A549 treated with AZD2906 at 1 μM for 4 hours (cell line): ENCODE measurements around the gene MRPS17. TPM values are rescaled to one million over a fixed set of nuclear protein-coding genes. Genes with fewer than 3 reads are reported as not detected.

Experiments used
- total RNA-seq: library from RNA; stranded (reverse); fragments of 200-300 nt; extraction: Qiagen RNA extraction; gene quantifications from 5 replicates; pipeline ENCODE4 v1.2.3, GENCODE V29; 2022

MRPS17 gene
- 24.1 to 28.1 TPM (median 25.8 TPM) in 5 replicates for total RNA-seq

GRCh38 chr7:55951637-55952351, at the start of gene MRPS17:
TSS of gene MRPS17 (plus strand) at chr7:55951877. CDS start at chr7:55953196, 1,319 bp downstream.

GRCh38 chr7:55964261-55965099, 12.8 kb downstream of the MRPS17 start, which contains the start of gene NIPSNAP2:
TSS of gene NIPSNAP2 (plus strand) at chr7:55964585. CDS start at chr7:55964610, 25 bp downstream.

Other genes with a start within 250 kb of the MRPS17 start
- not detected in 5 replicates for gene SEPTIN14, start 89.1 kb upstream of the MRPS17 start, total RNA-seq
- gene ZNF713, start 64.4 kb upstream of the MRPS17 start, total RNA-seq = 0.46 to 1.1 TPM (median 0.80 TPM) in 5 replicates
- 42.3 to 56.2 TPM (median 49.7 TPM) in 5 replicates for gene NIPSNAP2, start 12.7 kb downstream of the MRPS17 start, total RNA-seq
- 19.7 to 31.0 TPM (median 23.3 TPM) in 5 replicates for gene PSPH, start 99.6 kb downstream of the MRPS17 start, total RNA-seq
- gene CCT6A, start 99.9 kb downstream of the MRPS17 start, total RNA-seq = 248 to 256 TPM (median 255 TPM) in 5 replicates
- gene SUMF2, start 112.4 kb downstream of the MRPS17 start, total RNA-seq = 108 to 125 TPM (median 109 TPM) in 5 replicates
- gene PHKG1, start 141.1 kb downstream of the MRPS17 start, total RNA-seq = 0.31 to 0.66 TPM (median 0.54 TPM) in 5 replicates
- gene CHCHD2, start 154.6 kb downstream of the MRPS17 start, total RNA-seq = 557 to 755 TPM (median 675 TPM) in 5 replicates
- not detected in 5 replicates for gene NUPR2, start 164.5 kb downstream of the MRPS17 start, total RNA-seq